SK-N-SH (cell line): ENCODE measurements around the gene PARVA. TPM values are rescaled to one million over a fixed set of nuclear protein-coding genes. Genes with fewer than 3 reads are reported as not detected.

Experiments
- CTCF ChIA-PET: fragments of 300-600, 350-600 bp; formaldehyde crosslinking; extraction: SDS; loops from one replicate; lab custom pipeline; 2021; lab: Yijun Ruan, JAX
- POLR2A ChIA-PET: fragments of 350-600 bp; sonication (Branson Sonifier 250); formaldehyde crosslinking; extraction: SDS; loops from one replicate; lab custom pipeline; 2020; ENCODE audit warnings: antibody characterized with exemption, inconsistent platforms; lab: Yijun Ruan, JAX
- DNase-seq: peaks from one replicate; pipeline ENCODE4 v3.0.0; 2012
- H2AFZ ChIP-seq: fragments of 200-600 bp; sonication (generic); 2 replicates; pipeline ENCODE4 v1.8.1; 2016; ENCODE audit warnings: antibody characterized with exemption, mild to moderate bottlenecking, low read depth
- H3F3A ChIP-seq: fragments of 200-600 bp; sonication (generic); replicated peaks from 2 replicates; pipeline ENCODE3; 2016; ENCODE audit warnings: antibody characterized with exemption, mild to moderate bottlenecking; ENCODE audit not compliant: insufficient read depth
- H3K27ac ChIP-seq, 2 experiments: fragments of 200-500 bp in 1 of 2; fragments of 200-600 bp in 1 of 2; sonication (Bioruptor generic) in 1 of 2; sonication (generic), shearing (Covaris generic) in 1 of 2; 2 replicates each; pipeline versions ENCODE4 v1.5.1 to v1.6.1; 2014 to 2016; ENCODE audit warnings: low read depth in 2 of 2, inconsistent platforms in 1 of 2, low read length in 1 of 2, mild to moderate bottlenecking in 1 of 2, mixed read lengths in 1 of 2
- H3K27me3 ChIP-seq: fragments of 200-600 bp; sonication (generic), shearing (Covaris generic); 2 replicates; pipeline ENCODE4 v1.6.1; 2016; ENCODE audit warnings: mixed run types; ENCODE audit not compliant: insufficient read depth
- H3K36me3 ChIP-seq, 2 experiments: fragments of 200-500 bp in 1 of 2; fragments of 200-600 bp in 1 of 2; sonication (Bioruptor generic) in 1 of 2; sonication (generic) in 1 of 2; replicated peaks in 1 of 2; 2 replicates each; pipeline versions ENCODE3 to v1.5.1; 2014 to 2016; ENCODE audit warnings: low read length in 1 of 2, mild to moderate bottlenecking in 1 of 2; ENCODE audit not compliant: insufficient read depth in 2 of 2, control insufficient read depth in 1 of 2
- H3K4me1 ChIP-seq, 2 experiments: fragments of 200-500 bp in 1 of 2; fragments of 200-600 bp in 1 of 2; sonication (Bioruptor generic) in 1 of 2; sonication (generic), shearing (Covaris generic) in 1 of 2; 2 replicates each; pipeline versions ENCODE4 v1.5.1 to v1.6.1; 2014 to 2016; ENCODE audit warnings: low read depth in 1 of 2, low read length in 1 of 2, mixed run types in 1 of 2; ENCODE audit not compliant: insufficient read depth in 2 of 2, control insufficient read depth in 1 of 2
- H3K4me2 ChIP-seq: fragments of 200-600 bp; sonication (generic), shearing (Covaris generic); 2 replicates; pipeline ENCODE4 v1.6.1; 2017; ENCODE audit warnings: mixed run types
- H3K4me3 ChIP-seq, 2 experiments: fragments of 200-500 bp in 1 of 2; fragments of 200-600 bp in 1 of 2; sonication (Bioruptor generic) in 1 of 2; sonication (generic), shearing (Covaris generic) in 1 of 2; 2 replicates each; pipeline versions ENCODE4 v1.5.1 to v1.8.1; 2014 to 2016; ENCODE audit warnings: low read depth in 2 of 2, inconsistent platforms in 1 of 2, low read length in 1 of 2, mild to moderate bottlenecking in 1 of 2, mixed read lengths in 1 of 2, moderate library complexity in 1 of 2
- H3K79me2 ChIP-seq: fragments of 200-600 bp; sonication (generic); 2 replicates; pipeline ENCODE4 v1.8.1; 2017; ENCODE audit warnings: mild to moderate bottlenecking; ENCODE audit not compliant: insufficient read depth
- H3K9ac ChIP-seq: fragments of 200-600 bp; sonication (generic); 2 replicates; pipeline ENCODE4 v1.6.1; 2017; ENCODE audit warnings: mixed run types
- H3K9me2 ChIP-seq: fragments of 200-600 bp; sonication (generic); 2 replicates; pipeline ENCODE4 v1.6.1; 2017; ENCODE audit warnings: mixed run types
- H3K9me3 ChIP-seq: fragments of 200-600 bp; sonication (generic); 2 replicates; pipeline ENCODE4 v1.6.1; 2017; ENCODE audit warnings: mixed run types, mild to moderate bottlenecking, moderate library complexity
- H4K20me1 ChIP-seq: fragments of 200-600 bp; sonication (generic); 2 replicates; pipeline ENCODE4 v1.6.1; 2017; ENCODE audit warnings: mild to moderate bottlenecking, mixed run types; ENCODE audit not compliant: insufficient read depth
- CHD2 ChIP-seq: fragments of 150-350 bp; IDR thresholded peaks from 2 replicates; pipeline ENCODE4 v1.6.1; 2018; ENCODE audit warnings: low read length; ENCODE audit not compliant: partially characterized antibody
- CTCF ChIP-seq: fragments of 200-600 bp; sonication (generic); IDR thresholded peaks from 2 replicates; pipeline ENCODE4 v1.6.1; 2017; ENCODE audit warnings: antibody characterized with exemption, mild to moderate bottlenecking, moderate library complexity
- EZH2phosphoT487 ChIP-seq: fragments of 200-600 bp; sonication (generic); IDR thresholded peaks from 2 replicates; pipeline ENCODE4 v1.6.1; 2017; ENCODE audit warnings: low read depth, mixed run types, mild to moderate bottlenecking, antibody characterized with exemption, moderate library complexity, borderline replicate concordance
- FOSL2 ChIP-seq: IDR thresholded peaks from 2 replicates; pipeline ENCODE4 v1.4.0; 2012; ENCODE audit warnings: low read depth, mild to moderate bottlenecking, moderate library complexity, borderline replicate concordance
- FOXM1 ChIP-seq: IDR thresholded peaks from 2 replicates; pipeline ENCODE4 v1.4.0; 2012; ENCODE audit warnings: low read depth, mild to moderate bottlenecking
- GABPA ChIP-seq: IDR thresholded peaks from 2 replicates; pipeline ENCODE4 v1.4.0; 2012; ENCODE audit warnings: low read depth, mild to moderate bottlenecking
- GATA2 ChIP-seq: sonication (generic); formaldehyde crosslinking; IDR thresholded peaks from 2 replicates; pipeline ENCODE4 v1.5.0; 2020; ENCODE audit warnings: mild to moderate bottlenecking, missing genetic modification reagents
- MEF2A ChIP-seq: IDR thresholded peaks from 2 replicates; pipeline ENCODE4 v1.4.0; 2012; ENCODE audit warnings: low read depth, borderline replicate concordance
- NFIC ChIP-seq: IDR thresholded peaks from 2 replicates; pipeline ENCODE4 v1.4.0; 2012; ENCODE audit warnings: borderline replicate concordance
- RAD21 ChIP-seq: IDR thresholded peaks from 2 replicates; pipeline ENCODE4 v1.6.1; 2012; ENCODE audit warnings: mild to moderate bottlenecking, low read length
- RCOR1 ChIP-seq: fragments of 150-350 bp; IDR thresholded peaks from 2 replicates; pipeline ENCODE4 v1.6.1; 2017; ENCODE audit warnings: antibody characterized with exemption, low read length
- RFX5 ChIP-seq: IDR thresholded peaks from 2 replicates; pipeline ENCODE4 v1.6.1; 2012; ENCODE audit warnings: mild to moderate bottlenecking, improper control_type of control experiment, low read length
- RXRA ChIP-seq: IDR thresholded peaks from 2 replicates; pipeline ENCODE4 v1.4.0; 2012; ENCODE audit warnings: low read depth, mild to moderate bottlenecking, borderline replicate concordance
- SIN3A ChIP-seq: IDR thresholded peaks from 2 replicates; pipeline ENCODE4 v1.6.1; 2012; ENCODE audit warnings: low read depth, mild to moderate bottlenecking, low read length, moderate library complexity, borderline replicate concordance
- SMC3 ChIP-seq: IDR thresholded peaks from 2 replicates; pipeline ENCODE4 v1.6.1; 2012; ENCODE audit warnings: low read depth, low read length, improper control_type of control experiment
- TCF12 ChIP-seq: IDR thresholded peaks from 2 replicates; pipeline ENCODE4 v1.4.0; 2012
- TEAD4 ChIP-seq: IDR thresholded peaks from 2 replicates; pipeline ENCODE4 v1.4.0; 2012; ENCODE audit warnings: mild to moderate bottlenecking, borderline replicate concordance; ENCODE audit not compliant: insufficient read depth
- USF2 ChIP-seq: fragments of 150-350 bp; IDR thresholded peaks from 2 replicates; pipeline ENCODE4 v1.6.1; 2017; ENCODE audit warnings: antibody characterized with exemption, low read length, low read depth, borderline replicate concordance
- YY1 ChIP-seq: IDR thresholded peaks from 2 replicates; pipeline ENCODE4 v1.4.0; 2012; ENCODE audit warnings: low read depth, mild to moderate bottlenecking
- WGBS: methylation state at CpG from one replicate; pipeline ENCODE4 v1.1.6; 2017; ENCODE audit warnings: low lambda C conversion rate; 5-methylcytosine and 5-hydroxymethylcytosine counted together
- polyA plus RNA-seq, 3 experiments: library from polyadenylated mRNA; depleted of rRNA; stranded (reverse); fragments of >200 nt; gene quantifications; 2 replicates each; pipeline ENCODE4 v1.2.3, GENCODE V29; 2012
- TF ChIP-seq, protein P1 (sequence below): IDR thresholded peaks from 2 replicates; pipeline ENCODE4 v1.4.0; 2012; ENCODE audit warnings: low read depth

The PARVA gene
- polyA plus RNA-seq, 1 of the 3 experiments (the other 2 are of a cell fraction), result 27.6 TPM

GRCh38 chr11:12372111-12372510 lies 5.3 kb upstream of the PARVA start:
- Histone ChIP-seq H3K9me3 (no peaks in the 10 kb centered on the region), H3K4me3 (no peak overlapping the region), H3K36me3 (no peaks in the 10 kb centered on the region), H3K4me2 (no peak overlapping the region), H3K27me3 (no peaks in the 10 kb centered on the region), H2AFZ (no peak overlapping the region), H4K20me1 (no peaks in the 10 kb centered on the region), H3K9me2 (no peaks in the 10 kb centered on the region), H3K27ac (no peak overlapping the region), H3K4me1 (peaks cover 0 to 9% of the 10 kb centered on the region in 2 experiments; a peak in 3 of 4 replicates), H3F3A (peaks cover 24% of the 10 kb centered on the region), H3K79me2 (no peaks in the 10 kb centered on the region), H3K9ac (no peak overlapping the region)
- no peak for DNase-seq
- ChIA-PET CTCF (no interaction called here), POLR2A (interaction anchor here (1.0 kb wide), 1 partner anchor 24 kb away, joined by 4 read pairs; no protein-coding TSS in a partner anchor)
- no peak for TF ChIP-seq YY1
- no peak for TF ChIP-seq TEAD4
- TF ChIP-seq USF2, result no peak
- no peak for TF ChIP-seq TCF12
- TF ChIP-seq CTCF, result no peak
- TF ChIP-seq RAD21, result no peak
- no peak for TF ChIP-seq RXRA
- TF ChIP-seq NFIC, result no peak
- TF ChIP-seq RCOR1, result no peak
- no peak for TF ChIP-seq FOSL2
- TF ChIP-seq CHD2, result no peak
- no peak for TF ChIP-seq FOXM1
- TF ChIP-seq RFX5, result no peak
- TF ChIP-seq GATA2 (CRISPR knock-in tag), result no peak
- TF ChIP-seq, protein P1, sequence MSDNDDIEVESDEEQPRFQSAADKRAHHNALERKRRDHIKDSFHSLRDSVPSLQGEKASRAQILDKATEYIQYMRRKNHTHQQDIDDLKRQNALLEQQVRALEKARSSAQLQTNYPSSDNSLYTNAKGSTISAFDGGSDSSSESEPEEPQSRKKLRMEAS, result no peak
- no peak for TF ChIP-seq MEF2A
- no peak for TF ChIP-seq SMC3
- no peak for TF ChIP-seq SIN3A
- no peak for TF ChIP-seq GABPA
- TF ChIP-seq EZH2phosphoT487, result no peak
- WGBS, result 50% methylated on average over 1 of the region's 1 CpG
